Stimulated activated naive CD8-positive, alpha-beta T cell treated with anti-CD3 and anti-CD28 coated beads, Interleukin-15, Interleukin-2, amounts not matched to agents 100 ng/mL and 50 ng/mL, for 24 hours (primary cell): ENCODE measurements around the gene BBS2.

Experiments used
- H3K27ac Mint-ChIP-seq: one replicate; pipeline ENCODE4 v1.8.0; 2021; ENCODE audit warnings: mild to moderate bottlenecking, mixed read lengths
- H3K27me3 Mint-ChIP-seq: one replicate; pipeline ENCODE4 v1.8.0; 2021; ENCODE audit warnings: mixed read lengths
- H3K36me3 Mint-ChIP-seq: one replicate; pipeline ENCODE4 v1.8.0; 2021; ENCODE audit warnings: low read depth, mixed read lengths
- H3K4me1 Mint-ChIP-seq: one replicate; pipeline ENCODE4 v1.8.0; 2021; ENCODE audit warnings: low read depth, mixed read lengths
- H3K4me3 Mint-ChIP-seq: one replicate; pipeline ENCODE4 v1.8.0; 2021; ENCODE audit warnings: mild to moderate bottlenecking, mixed read lengths
- H3K9me3 Mint-ChIP-seq: one replicate; pipeline ENCODE4 v1.8.0; 2021; ENCODE audit warnings: mixed read lengths

BBS2 gene

DNA sequence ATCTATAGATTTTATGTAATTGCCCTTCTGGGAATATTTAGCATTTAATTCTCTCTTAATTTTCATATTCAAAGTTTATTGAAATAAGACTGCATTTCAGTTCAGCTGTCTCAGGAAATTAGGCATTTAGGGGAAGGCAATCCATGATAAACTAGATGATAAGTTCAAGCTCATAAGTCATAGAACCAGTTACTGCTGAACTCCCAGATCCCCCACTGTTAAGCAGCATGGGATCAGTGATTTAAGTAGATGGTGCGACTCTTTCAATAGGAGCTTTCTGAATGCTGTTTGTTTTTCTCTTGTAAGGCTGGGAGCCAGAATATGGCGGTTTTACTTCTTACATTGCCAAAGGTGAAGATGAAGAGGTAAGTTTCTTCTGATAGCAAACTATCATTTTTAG lies 44.6 kb downstream of the BBS2 start:
- peaks cover 85% of the 10 kb centered on the region for H3K36me3 Mint-ChIP-seq
- H3K4me1 Mint-ChIP-seq, result peaks cover 26% of the 10 kb centered on the region
- no peak overlapping the region for H3K27ac Mint-ChIP-seq
- H3K9me3 Mint-ChIP-seq, result no peaks in the 10 kb centered on the region
- H3K4me3 Mint-ChIP-seq, result no peak overlapping the region
- no peaks in the 10 kb centered on the region for H3K27me3 Mint-ChIP-seq

DNA sequence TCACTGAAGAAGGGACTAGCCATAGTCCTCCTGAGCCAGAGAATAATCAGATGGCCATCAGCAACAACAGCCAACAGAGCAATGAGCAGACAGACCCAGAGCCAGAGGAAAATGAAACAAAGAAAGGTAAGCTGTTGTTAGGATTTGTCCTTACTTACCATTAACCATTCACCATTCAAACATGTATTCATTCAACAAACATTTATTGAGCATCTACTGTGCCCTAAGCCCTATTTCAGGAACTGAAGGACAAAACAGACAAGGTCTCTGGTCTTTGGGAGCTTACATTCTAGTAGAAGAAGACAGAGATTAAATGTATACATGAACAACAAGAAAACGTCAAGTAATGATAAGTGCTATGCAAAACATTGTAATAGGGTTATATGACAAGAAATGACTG lies 49.2 kb downstream of the BBS2 start:
- H3K4me3 Mint-ChIP-seq, result no peak overlapping the region
- H3K36me3 Mint-ChIP-seq, result peaks cover 85% of the 10 kb centered on the region
- H3K9me3 Mint-ChIP-seq, result no peaks in the 10 kb centered on the region
- H3K4me1 Mint-ChIP-seq, result no peaks in the 10 kb centered on the region
- H3K27me3 Mint-ChIP-seq, result no peaks in the 10 kb centered on the region
- no peak overlapping the region for H3K27ac Mint-ChIP-seq

DNA sequence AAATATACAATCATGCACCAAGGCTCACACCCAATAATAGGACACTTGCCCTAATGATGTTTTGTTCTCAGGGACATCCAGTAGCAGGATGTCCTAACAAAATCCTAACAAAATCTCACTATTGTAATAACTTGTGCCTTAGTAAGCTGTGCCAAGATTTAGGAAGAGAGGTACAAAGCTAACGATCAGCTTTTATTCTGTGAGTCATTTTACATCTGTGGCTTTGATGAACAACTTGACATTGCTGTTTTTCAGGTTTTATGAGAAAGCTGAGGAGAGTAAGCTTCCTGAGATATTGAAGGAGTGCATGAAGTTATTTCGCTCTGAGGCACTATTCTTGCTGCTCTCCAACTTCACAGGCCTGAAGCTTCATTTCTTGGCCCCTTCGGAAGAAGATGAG lies 49.6 kb downstream of the BBS2 start:
- Mint-ChIP-seq H3K36me3 (peaks cover 85% of the 10 kb centered on the region), H3K4me3 (no peak overlapping the region), H3K9me3 (no peaks in the 10 kb centered on the region), H3K4me1 (no peaks in the 10 kb centered on the region), H3K27me3 (no peaks in the 10 kb centered on the region), H3K27ac (no peak overlapping the region)

DNA sequence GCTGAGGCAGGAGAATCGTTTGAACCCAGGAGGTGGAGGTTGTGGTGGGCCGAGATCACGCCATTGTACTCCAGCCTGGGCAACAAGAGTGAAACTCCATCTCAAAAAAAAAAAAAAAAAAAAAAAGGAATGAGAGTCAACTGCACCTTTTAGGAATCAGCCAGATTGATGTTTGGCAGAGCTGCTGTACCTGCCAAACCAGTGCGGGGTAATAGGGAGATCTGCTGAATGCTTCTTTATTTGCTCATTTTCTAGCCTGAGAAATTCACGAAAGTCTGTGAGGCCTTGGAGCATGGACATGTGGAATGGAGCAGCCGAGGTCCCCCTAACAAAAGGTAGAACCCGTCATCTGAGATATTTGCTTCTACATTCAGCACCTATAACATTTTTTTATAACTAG lies 50.1 kb downstream of the BBS2 start:
- Mint-ChIP-seq H3K36me3 (peaks cover 81% of the 10 kb centered on the region), H3K27ac (no peak overlapping the region), H3K4me1 (no peaks in the 10 kb centered on the region), H3K27me3 (no peaks in the 10 kb centered on the region), H3K9me3 (no peaks in the 10 kb centered on the region), H3K4me3 (no peak overlapping the region)

DNA sequence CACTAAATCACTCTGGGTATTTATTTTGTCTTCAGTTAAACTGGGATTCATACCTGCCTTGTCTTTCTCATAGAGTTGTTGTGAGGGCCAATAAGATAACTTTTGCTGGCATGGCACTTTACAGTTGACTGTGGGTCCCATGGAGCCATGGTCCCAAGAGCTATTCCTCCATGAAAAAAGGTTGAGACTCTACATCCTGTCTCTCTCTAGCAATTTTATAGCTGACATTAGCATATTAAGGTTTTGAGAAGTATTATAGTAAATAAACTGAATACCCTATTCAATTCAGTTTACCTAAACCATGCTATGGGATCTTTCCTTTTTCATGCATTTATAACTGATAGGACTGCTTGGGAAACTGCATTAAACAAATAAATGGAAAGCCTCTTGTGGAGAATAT lies 51.0 kb downstream of the BBS2 start:
- Mint-ChIP-seq H3K27me3 (no peaks in the 10 kb centered on the region), H3K4me1 (no peaks in the 10 kb centered on the region), H3K9me3 (no peaks in the 10 kb centered on the region), H3K4me3 (no peak overlapping the region), H3K36me3 (peaks cover 88% of the 10 kb centered on the region), H3K27ac (no peak overlapping the region)

DNA sequence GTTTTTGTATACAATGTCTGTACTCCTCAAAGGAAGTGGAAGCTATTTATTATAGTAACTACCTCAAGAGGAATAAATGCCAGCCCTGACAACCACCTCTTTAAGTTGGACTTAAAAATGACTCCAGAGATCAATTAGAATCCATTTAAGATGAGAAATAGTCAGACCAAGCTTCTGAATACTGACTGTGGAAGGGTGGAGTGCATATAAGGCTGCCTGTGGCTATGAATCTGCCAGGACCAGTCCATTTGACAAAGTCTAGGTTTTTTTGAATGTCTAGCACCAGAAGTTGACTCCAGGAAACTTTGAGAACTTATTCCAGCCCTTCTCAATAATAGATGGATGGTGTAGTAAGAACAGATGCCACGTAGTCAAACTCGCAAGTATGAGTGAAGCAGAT lies 53.5 kb downstream of the BBS2 start:
- no peaks in the 10 kb centered on the region for H3K9me3 Mint-ChIP-seq
- peaks cover 82% of the 10 kb centered on the region for H3K36me3 Mint-ChIP-seq
- no peak overlapping the region for H3K27ac Mint-ChIP-seq
- no peaks in the 10 kb centered on the region for H3K4me1 Mint-ChIP-seq
- H3K4me3 Mint-ChIP-seq, result no peak overlapping the region
- H3K27me3 Mint-ChIP-seq, result no peaks in the 10 kb centered on the region

DNA sequence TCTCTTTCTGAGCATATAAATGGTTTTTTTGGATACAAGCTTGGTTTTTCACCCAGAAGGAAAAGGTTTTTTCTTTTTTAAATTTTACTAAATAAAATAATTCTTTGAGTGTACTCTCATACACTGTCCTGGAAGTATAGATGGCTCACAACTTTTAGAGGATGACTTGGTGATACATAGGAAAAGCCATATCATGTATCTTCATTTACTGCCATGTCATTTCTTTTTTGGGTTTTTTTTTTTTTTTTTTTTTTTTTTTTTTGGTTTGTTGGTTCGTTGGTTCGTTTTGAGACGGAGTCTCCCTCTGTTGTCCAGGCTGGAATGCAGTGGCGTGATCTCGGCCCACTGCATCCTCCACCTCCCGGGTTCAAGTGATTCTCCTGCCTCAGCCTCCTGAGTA lies 56.7 kb downstream of the BBS2 start:
- Mint-ChIP-seq H3K4me3 (no peak overlapping the region), H3K36me3 (peaks cover 76% of the 10 kb centered on the region), H3K27ac (no peak overlapping the region), H3K9me3 (no peaks in the 10 kb centered on the region), H3K4me1 (no peaks in the 10 kb centered on the region), H3K27me3 (no peaks in the 10 kb centered on the region)

DNA sequence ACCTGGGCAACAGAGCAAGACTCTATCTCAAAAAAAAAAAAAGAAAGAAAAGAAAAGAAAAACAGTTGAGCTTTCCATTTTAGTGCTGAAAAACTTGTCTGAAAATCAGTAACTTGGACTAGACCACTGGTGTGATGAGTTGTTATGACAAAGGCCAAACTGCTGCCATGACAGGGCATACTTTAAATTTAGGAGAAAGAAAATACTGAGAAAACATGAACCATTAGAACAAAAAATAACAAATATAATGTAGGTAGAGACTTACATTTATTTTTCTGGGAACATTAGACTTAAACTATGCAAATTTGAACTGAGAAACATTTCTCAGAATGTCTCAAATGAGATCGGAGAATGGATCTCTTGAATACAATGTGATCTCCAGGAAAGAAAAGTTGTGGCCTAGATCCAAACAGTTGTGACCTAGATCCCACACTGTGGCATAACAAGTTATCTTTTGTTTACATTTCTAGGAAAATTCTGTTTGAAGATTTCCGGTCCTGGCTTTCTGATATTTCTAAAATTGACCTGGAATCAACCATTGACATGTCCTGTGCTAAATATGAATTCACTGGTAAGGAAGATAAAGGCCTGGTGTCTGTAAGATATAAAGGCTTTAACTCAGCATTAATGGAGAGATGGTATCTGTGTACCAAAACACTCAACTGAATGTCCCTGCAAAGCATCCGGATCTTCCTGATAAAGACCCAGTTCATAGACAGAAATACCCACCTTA lies 57.6 kb downstream of the BBS2 start:
- no peaks in the 10 kb centered on the region for H3K4me1 Mint-ChIP-seq
- H3K36me3 Mint-ChIP-seq, result peaks cover 76% of the 10 kb centered on the region
- H3K4me3 Mint-ChIP-seq, result no peak overlapping the region
- H3K9me3 Mint-ChIP-seq, result no peaks in the 10 kb centered on the region
- H3K27ac Mint-ChIP-seq, result no peak overlapping the region
- H3K27me3 Mint-ChIP-seq, result no peaks in the 10 kb centered on the region

DNA sequence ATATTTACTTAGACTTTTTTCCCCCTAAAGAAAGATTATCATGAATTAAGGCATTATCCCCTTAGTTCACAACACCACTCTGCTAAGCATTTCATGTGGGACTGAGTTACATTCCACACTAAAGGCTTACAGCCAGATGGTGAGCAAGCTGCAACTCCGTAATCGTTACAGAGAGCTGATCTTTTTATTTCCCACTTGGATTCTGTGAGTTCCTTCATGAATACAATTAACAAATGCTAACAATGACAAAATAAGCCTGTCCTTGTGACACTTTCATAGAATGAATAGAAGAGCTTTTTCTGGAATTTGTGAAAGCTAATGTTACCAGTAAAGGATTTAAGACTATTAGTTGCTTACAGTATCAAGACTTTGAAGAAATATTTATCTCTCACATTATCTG lies 59.7 kb downstream of the BBS2 start:
- no peaks in the 10 kb centered on the region for H3K27me3 Mint-ChIP-seq
- no peak overlapping the region for H3K4me3 Mint-ChIP-seq
- H3K4me1 Mint-ChIP-seq, result no peaks in the 10 kb centered on the region
- H3K36me3 Mint-ChIP-seq, result peaks cover 75% of the 10 kb centered on the region
- no peaks in the 10 kb centered on the region for H3K9me3 Mint-ChIP-seq
- no peak overlapping the region for H3K27ac Mint-ChIP-seq

DNA sequence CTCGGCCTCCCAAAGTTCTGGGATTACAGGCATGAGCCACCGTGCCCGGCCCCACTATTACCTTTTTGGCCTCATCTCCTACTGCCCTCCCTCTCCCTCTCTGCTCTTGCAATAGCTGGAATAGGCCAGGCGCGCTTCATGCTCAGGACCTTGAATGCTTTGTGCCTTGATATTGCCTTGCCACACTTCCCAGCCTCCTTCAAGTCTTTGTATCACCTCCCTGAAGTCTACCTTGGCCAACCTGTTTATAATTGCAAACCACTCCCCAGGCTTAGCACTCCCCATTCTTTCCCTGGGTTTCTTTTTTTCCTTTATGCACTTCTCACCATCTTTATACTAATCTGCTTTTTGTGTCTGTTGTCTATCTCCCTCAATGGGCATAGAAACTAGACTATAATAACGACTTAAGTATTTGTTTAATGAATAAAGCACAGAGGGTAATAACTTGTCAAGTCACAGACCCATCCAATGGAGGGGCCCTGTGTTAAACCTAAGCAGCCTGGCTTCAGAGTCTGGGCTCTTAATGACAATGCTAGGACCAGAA lies 61.8 kb downstream of the BBS2 start:
- no peak overlapping the region for H3K27ac Mint-ChIP-seq
- no peaks in the 10 kb centered on the region for H3K27me3 Mint-ChIP-seq
- H3K9me3 Mint-ChIP-seq, result no peaks in the 10 kb centered on the region
- H3K36me3 Mint-ChIP-seq, result peaks cover 72% of the 10 kb centered on the region
- H3K4me3 Mint-ChIP-seq, result no peak overlapping the region
- H3K4me1 Mint-ChIP-seq, result peaks cover 6% of the 10 kb centered on the region

DNA sequence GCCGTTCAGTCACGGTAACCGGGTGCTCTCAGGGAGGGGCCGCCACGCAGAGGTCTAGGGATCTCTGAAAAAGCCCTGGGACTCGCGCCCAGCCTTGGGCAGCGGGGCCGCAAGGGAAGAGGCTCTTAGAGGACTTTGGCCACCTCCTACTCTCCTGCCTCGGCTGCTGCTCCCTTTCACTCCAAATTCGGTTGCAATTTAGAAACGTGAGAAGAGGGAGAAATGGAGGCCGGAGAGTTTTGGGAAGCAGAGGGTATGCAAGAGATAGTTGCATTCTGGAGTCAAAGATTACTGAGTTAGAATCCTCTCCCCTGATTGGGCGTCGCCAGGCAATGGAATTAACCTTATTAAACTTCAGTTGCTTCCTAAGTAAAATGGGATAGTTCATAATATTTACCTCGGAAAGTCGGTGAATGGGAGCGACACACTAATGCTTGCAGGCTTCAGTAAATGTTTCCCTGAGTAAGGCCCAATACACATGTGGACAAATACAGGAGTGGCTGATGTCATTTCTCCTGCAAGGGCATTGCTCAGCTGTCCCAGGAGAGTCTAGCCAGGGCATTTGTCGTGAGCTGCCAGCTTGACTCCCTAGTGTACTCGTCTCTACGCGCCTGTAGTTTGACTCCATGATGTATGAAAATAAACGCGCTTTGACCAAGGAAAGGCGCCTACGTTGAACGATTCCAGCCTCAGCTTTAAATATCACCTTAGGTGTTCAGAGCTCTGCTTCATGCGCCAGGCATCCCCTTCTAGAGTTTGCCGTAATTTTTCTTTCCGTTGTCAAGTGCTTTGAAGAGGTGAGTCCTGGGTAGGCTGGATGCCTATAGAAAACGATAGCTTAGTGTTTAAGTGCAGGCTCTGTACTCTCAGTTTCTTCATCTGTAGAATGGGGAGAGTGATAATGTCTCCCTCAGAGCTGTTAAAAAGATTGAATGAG lies 67.8 kb downstream of the BBS2 start:
- H3K4me1 Mint-ChIP-seq, result peaks cover 49% of the 10 kb centered on the region
- peak overlapping the region; percentile 91 for H3K27ac Mint-ChIP-seq
- peaks cover 45% of the 10 kb centered on the region for H3K36me3 Mint-ChIP-seq
- no peaks in the 10 kb centered on the region for H3K27me3 Mint-ChIP-seq
- H3K4me3 Mint-ChIP-seq, result peak overlapping the region; percentile 94
- no peaks in the 10 kb centered on the region for H3K9me3 Mint-ChIP-seq

DNA sequence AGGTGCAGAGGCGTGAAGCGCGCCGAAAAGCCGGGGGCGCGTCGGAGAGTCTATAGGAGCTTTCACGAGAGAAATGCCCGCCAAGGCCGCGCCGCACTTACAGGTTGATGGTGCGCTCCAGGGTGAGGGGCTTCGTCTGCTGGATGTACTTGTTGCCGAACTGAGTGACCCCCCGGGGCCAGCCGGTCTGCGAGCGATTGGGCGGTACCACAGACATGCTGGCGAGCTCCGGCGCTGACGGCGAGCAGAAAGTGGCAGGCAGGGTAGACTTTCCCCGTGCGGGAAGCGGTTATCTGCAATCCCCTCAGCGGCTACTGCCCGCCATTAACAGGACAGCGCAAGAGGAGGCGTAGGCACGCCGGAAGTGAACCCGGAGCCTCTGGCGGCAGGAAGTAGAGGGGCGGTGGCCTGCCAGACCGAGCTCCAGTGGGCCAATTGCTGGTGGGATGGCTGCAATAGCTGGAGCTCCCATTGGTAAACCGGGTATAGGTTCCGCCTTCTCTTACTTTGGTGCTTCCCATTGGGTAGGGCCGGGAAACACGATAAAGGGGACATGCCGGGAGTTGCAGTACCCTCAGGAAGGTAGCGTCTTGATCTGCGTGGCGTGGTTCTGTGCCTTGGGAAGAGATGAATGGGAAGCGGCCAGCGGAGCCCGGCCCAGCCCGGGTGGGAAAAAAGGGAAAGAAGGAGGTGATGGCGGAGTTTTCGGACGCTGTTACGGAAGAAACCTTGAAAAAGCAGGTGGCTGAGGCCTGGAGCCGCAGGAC lies 68.7 kb downstream of the BBS2 start, which contains the start of the genes NUDT21 and OGFOD1:
TSS of gene NUDT21 (minus strand) at position 347 of the 767 bp plus-strand sequence. CDS start at position 217, 130 bp downstream.
TSS of gene OGFOD1 (plus strand) at position 569 of the 767 bp plus-strand sequence. CDS start at position 628, 59 bp downstream.
- peaks cover 42% of the 10 kb centered on the region for H3K36me3 Mint-ChIP-seq
- no peaks in the 10 kb centered on the region for H3K27me3 Mint-ChIP-seq
- peaks cover 51% of the 10 kb centered on the region for H3K4me1 Mint-ChIP-seq
- H3K9me3 Mint-ChIP-seq, result no peaks in the 10 kb centered on the region
- H3K4me3 Mint-ChIP-seq, result peak within 1 kb of the TSS; percentile 94
- peak within 1 kb of the TSS; percentile 96 for H3K27ac Mint-ChIP-seq

DNA sequence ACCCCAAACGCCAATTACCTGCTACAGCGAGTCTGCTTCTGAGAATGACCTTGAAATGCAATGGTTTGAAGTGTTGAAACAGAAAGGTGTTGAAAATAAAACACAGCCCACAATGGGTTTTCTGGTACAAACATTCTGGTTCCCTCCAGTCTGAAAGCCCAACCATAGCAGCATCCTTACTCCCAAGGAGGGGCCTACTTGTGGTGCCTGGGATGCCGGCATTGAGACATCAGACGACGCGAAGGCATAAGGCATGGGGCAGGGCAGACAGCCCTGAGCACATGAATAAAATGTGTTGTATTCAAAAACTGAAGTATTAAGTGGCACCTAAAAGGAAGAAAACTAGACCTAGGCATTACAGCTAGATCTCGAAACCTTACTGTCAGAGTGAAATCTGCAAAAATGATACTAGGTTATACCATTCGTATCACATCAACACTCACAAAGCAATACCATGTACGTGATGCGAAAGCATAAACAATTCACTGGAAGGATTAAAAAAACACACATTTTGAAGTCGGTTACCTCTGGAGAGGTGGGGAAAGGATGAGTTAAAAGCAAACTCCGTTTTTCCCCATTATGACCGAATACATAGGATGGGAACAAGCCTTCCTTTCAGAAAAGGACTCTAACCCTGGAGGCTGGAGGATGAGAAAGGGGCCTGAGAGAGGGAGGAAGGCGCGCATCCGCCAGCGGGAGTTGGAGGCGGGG lies 69.4 kb downstream of the BBS2 start:
- Mint-ChIP-seq H3K36me3 (peaks cover 41% of the 10 kb centered on the region), H3K4me1 (peaks cover 51% of the 10 kb centered on the region), H3K9me3 (no peaks in the 10 kb centered on the region), H3K4me3 (peak overlapping the region; percentile 94), H3K27me3 (no peaks in the 10 kb centered on the region), H3K27ac (peak overlapping the region; percentile 96)

DNA sequence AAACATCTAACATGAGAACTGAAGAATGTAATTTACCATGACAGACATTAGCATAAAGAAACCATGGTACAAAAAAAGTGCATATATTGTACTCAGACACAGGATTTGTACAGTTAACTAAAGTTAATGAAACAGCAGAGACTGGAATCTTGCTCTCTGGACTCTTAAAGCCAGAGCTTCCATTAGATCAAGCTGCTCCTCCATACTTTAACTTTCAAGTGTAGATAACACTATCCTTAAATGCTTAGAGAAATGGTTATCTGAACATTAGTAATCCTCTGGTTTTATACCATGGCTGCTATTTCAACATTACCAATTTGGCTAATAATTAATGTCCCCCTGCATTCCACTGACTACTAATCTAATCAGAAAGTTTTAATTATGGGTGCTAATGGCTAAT lies 71.8 kb downstream of the BBS2 start:
- peak overlapping the region; percentile 84 for H3K27ac Mint-ChIP-seq
- H3K36me3 Mint-ChIP-seq, result peaks cover 41% of the 10 kb centered on the region

More for the DNA sequence above, 71.8 kb downstream of the BBS2 start:
- H3K27me3 Mint-ChIP-seq, result no peaks in the 10 kb centered on the region
- peaks cover 45% of the 10 kb centered on the region for H3K4me1 Mint-ChIP-seq
- no peaks in the 10 kb centered on the region for H3K9me3 Mint-ChIP-seq
- peak overlapping the region; percentile 58 for H3K4me3 Mint-ChIP-seq
